K562 (cell line): ENCODE data around the gene MZB1. TPM values are rescaled to one million over a fixed set of nuclear protein-coding genes. Genes with fewer than 3 reads are reported as not detected.

Source experiments
- MTA3 ChIP-seq: fragments of 450-650 bp; formaldehyde crosslinking; IDR thresholded peaks from 2 replicates; pipeline ENCODE4 v1.6.1; 2017; ENCODE audit warnings: mild to moderate bottlenecking, borderline replicate concordance
- NR4A1 ChIP-seq, 2 experiments: fragments of 250-450 bp in 1 of 2; fragments of 450-650 bp in 1 of 2; sonication (Bioruptor Pico) in 1 of 2; IDR thresholded peaks; 2 replicates each; pipeline versions ENCODE4 v1.4.0 to v1.6.1; 2016 to 2020; ENCODE audit warnings: mild to moderate bottlenecking in 2 of 2, missing compliant biosample characterization in 1 of 2, missing genetic modification characterization in 1 of 2, moderate library complexity in 1 of 2
- PBX2 ChIP-seq, 2 experiments: IDR thresholded peaks in 1 of 2; conservative IDR thresholded peaks in 1 of 2; 2 replicates each; pipeline ENCODE4 v1.6.1; 2016; ENCODE audit warnings: low read depth in 2 of 2, mild to moderate bottlenecking in 1 of 2, missing compliant biosample characterization in 1 of 2, missing genetic modification characterization in 1 of 2, moderate library complexity in 1 of 2
- POLR3A ChIP-seq: IDR thresholded peaks from 2 replicates; pipeline ENCODE4 v1.6.1; 2011; ENCODE audit warnings: borderline replicate concordance, mild to moderate bottlenecking, moderate library complexity; ENCODE audit not compliant: insufficient read length, insufficient read depth; ENCODE audit errors: extremely low read depth
- SP1 ChIP-seq: sonication (generic); formaldehyde crosslinking; IDR thresholded peaks from 2 replicates; pipeline ENCODE4 v1.8.1; 2022; ENCODE audit warnings: mild to moderate bottlenecking, missing genetic modification reagents
- TFE3 ChIP-seq: fragments of 450-650 bp; formaldehyde crosslinking; IDR thresholded peaks from 2 replicates; pipeline ENCODE4 v1.4.0; 2020; ENCODE audit warnings: mild to moderate bottlenecking, mixed read lengths
- ZBED1 ChIP-seq: IDR thresholded peaks from 2 replicates; pipeline ENCODE4 v1.6.1; 2014
- ZBTB2 ChIP-seq: fragments of 450-650 bp; IDR thresholded peaks from 2 replicates; pipeline ENCODE4 v1.6.1; 2016; ENCODE audit warnings: antibody characterized with exemption
- ZNF655 ChIP-seq: fragments of 250-450 bp; sonication (Bioruptor Pico); IDR thresholded peaks from 2 replicates; pipeline ENCODE4 v1.5.0; 2021
- polyA plus RNA-seq, 8 experiments: library from polyadenylated mRNA; depleted of rRNA in 4 of 8; stranded (reverse) in 5 of 8; unstranded in 3 of 8; fragments of >200 nt; fragmentation: Nextera tagmentation in 2 of 8; fragmentation: Illumina TruSeq in 1 of 8; extraction: Ambion mirVana in 2 of 8; extraction: Trizol in 1 of 8; gene quantifications; 2 replicates each; pipeline versions ENCODE4 v1.2.1 to v1.2.3, GENCODE V29; 2011 to 2014; ENCODE audit warnings: inconsistent platforms in 1 of 8, missing spikeins in 1 of 8
- total RNA-seq, 7 experiments: library from RNA; depleted of rRNA in 6 of 7; stranded (reverse); fragments of >200 nt in 6 of 7; fragmentation: Illumina TruSeq in 2 of 7; extraction: Trizol in 2 of 7; gene quantifications; 2 replicates each; pipeline versions ENCODE4 v1.2.1 to v1.2.3, GENCODE V29; 2011 to 2021; ENCODE audit warnings: low replicate concordance in 1 of 7

The MZB1 gene
- total and polyA plus RNA-seq, 9 of the 15 experiments (the other 6 are each of a cell fraction or from before 2014, with no cell fraction given) = 0.13 to 0.31 TPM; not detected in 7

- TF ChIP-seq PBX2 (CRISPR knock-in tag; IDR thresholded peaks at IDR 0.05; ENCODE audit: low read depth) (no peak), PBX2 (tag; conservative IDR thresholded peaks at IDR 0.05; ENCODE audit: low read depth) (no peak), ZBTB2 (no peak), ZBED1 (no peak), SP1 (CRISPR knock-in tag) (0 out of 2 replicates have a peak, but pooled peaks have one; percentile 23), ZNF655 (CRISPR knock-in tag) (no peak), MTA3 (peak; percentile 23; the same call in 1 of the 2 replicates), POLR3A (no peak), NR4A1 (CRISPR knock-in tag; IDR thresholded peaks at IDR 0.05) (no peak), NR4A1 (tag; IDR thresholded peaks at IDR 0.05) (no peak), TFE3 (CRISPR knock-in tag) (no peak)
These were observed 4.4 kb downstream of the MZB1 start (continued) for GRCh38 chr5:139385061-139386049.
